Thymus (tissue), 14 donors: ENCODE data around the gene CNTNAP4. TPM values are rescaled to one million over a fixed set of nuclear protein-coding genes. Genes with fewer than 3 reads are reported as not detected.

Experiments
- DNase-seq, 9 donors: peaks; one replicate each; pipeline ENCODE4 v3.0.0-alpha.2; 2013; ENCODE audit warnings: low spot score in 9 of 9, low read depth in 6 of 9, missing footprints in 1 of 9
- H3K27ac ChIP-seq, 2 donors: one replicate each; pipeline ENCODE4 v1.5.1; 2013; ENCODE audit warnings: control low read depth in 1 of 2, low read depth in 1 of 2, low read length in 1 of 2, mild to moderate bottlenecking in 1 of 2, moderate library complexity in 1 of 2
- H3K27me3 ChIP-seq, 2 donors: one replicate each; pipeline ENCODE4 v1.5.1; 2013; ENCODE audit warnings: low read length in 1 of 2; ENCODE audit not compliant: control insufficient read depth in 2 of 2, insufficient read depth in 1 of 2
- H3K36me3 ChIP-seq, 2 donors: one replicate each; pipeline ENCODE4 v1.5.1; 2013; ENCODE audit warnings: low read length in 1 of 2, mild to moderate bottlenecking in 1 of 2, moderate library complexity in 1 of 2; ENCODE audit not compliant: control insufficient read depth in 2 of 2, insufficient read depth in 2 of 2
- H3K4me1 ChIP-seq, 2 donors: one replicate each; pipeline ENCODE4 v1.5.1; 2013; ENCODE audit warnings: low read length in 2 of 2; ENCODE audit not compliant: control insufficient read depth in 2 of 2, insufficient read depth in 2 of 2
- H3K4me3 ChIP-seq, 2 donors: one replicate each; pipeline ENCODE4 v1.5.1; 2013; ENCODE audit warnings: low read length in 2 of 2, control low read depth in 1 of 2, mild to moderate bottlenecking in 1 of 2
- H3K9me3 ChIP-seq, 2 donors: one replicate each; pipeline ENCODE4 v1.5.1; 2013; ENCODE audit warnings: low read length in 1 of 2, mild to moderate bottlenecking in 1 of 2; ENCODE audit not compliant: control insufficient read depth in 2 of 2, insufficient read depth in 1 of 2
- WGBS: extraction: QIAGEN DNeasy Blood & Tissue Kit; methylation state at CpG from one replicate; pipeline ENCODE4 v1.1.7; 2013; 5-methylcytosine and 5-hydroxymethylcytosine counted together
- long read RNA-seq, 10 donors: transcript quantifications; one replicate each; lab custom pipeline, GENCODE V29; 2026
- polyA plus RNA-seq: library from polyadenylated mRNA; stranded (reverse); fragments of 200-250 nt; gene quantifications from one replicate; pipeline ENCODE4 v1.2.3, GENCODE V29; 2013
- total RNA-seq: library from RNA; stranded (reverse); fragments of 120-200 nt; gene quantifications from one replicate; pipeline ENCODE4 v1.2.4, GENCODE V29; 2013
- donor health status: healthy.

The CNTNAP4 gene
- total RNA-seq (0.28 TPM), polyA plus RNA-seq (0.09 TPM)
- long read RNA-seq, donor 1, result 0 reads
- long read RNA-seq, donor 2, result 0 reads
- long read RNA-seq, donor 3, result 0 reads
- long read RNA-seq, donor 4, result 0 reads
- long read RNA-seq, donor 5, result 0 reads
- long read RNA-seq, donor 6, partial matches to known transcripts, result 0 of 1 reads
- long read RNA-seq, donor 6, other reads (novel, unspliced or antisense), result 0 of 1 reads
- long read RNA-seq, donor 7, result 0 reads
- long read RNA-seq, donor 8, result 0 reads
- long read RNA-seq, donor 9, result 0 reads
- long read RNA-seq, donor 10, result 0 reads

GRCh38 chr16:76276745-76277438 lies at the start of gene CNTNAP4:
Gene CNTNAP4, plus strand, starts transcription at chr16:76277401. Its CDS starts 262 bp downstream, at chr16:76277663.
- Histone ChIP-seq H3K9me3 (no peaks in the 10 kb centered on the region), H3K27me3 (no peaks in the 10 kb centered on the region), H3K36me3 (no peaks in the 10 kb centered on the region), H3K27ac (no peak within 1 kb of the TSS), H3K4me1 (no peaks in the 10 kb centered on the region), H3K4me3 (no peak within 1 kb of the TSS)
- 12% methylated on average over 16 of the region's 16 CpGs for WGBS
- no peak for DNase-seq

GRCh38 chr16:76228546-76229146 lies 48.6 kb upstream of the CNTNAP4 start:
- Histone ChIP-seq H3K4me1 (no peaks in the 10 kb centered on the region), H3K27me3 (no peaks in the 10 kb centered on the region), H3K4me3 (no peak overlapping the region), H3K36me3 (no peaks in the 10 kb centered on the region), H3K9me3 (no peaks in the 10 kb centered on the region), H3K27ac (no peak overlapping the region)
- DNase-seq, result no peak
- 78% methylated on average over 2 of the region's 2 CpGs for WGBS

GRCh38 chr16:76232704-76233103 lies 44.5 kb upstream of the CNTNAP4 start:
- Histone ChIP-seq H3K27ac (no peak overlapping the region), H3K36me3 (no peaks in the 10 kb centered on the region), H3K4me3 (no peak overlapping the region), H3K9me3 (no peaks in the 10 kb centered on the region), H3K4me1 (no peaks in the 10 kb centered on the region), H3K27me3 (no peaks in the 10 kb centered on the region)
- 86% methylated on average over 5 of the region's 5 CpGs for WGBS
- DNase-seq, result no peak

GRCh38 chr16:76235025-76235424 lies 42.2 kb upstream of the CNTNAP4 start:
- Histone ChIP-seq H3K9me3 (no peaks in the 10 kb centered on the region), H3K27me3 (no peaks in the 10 kb centered on the region), H3K4me3 (no peak overlapping the region), H3K36me3 (no peaks in the 10 kb centered on the region), H3K27ac (no peak overlapping the region), H3K4me1 (no peaks in the 10 kb centered on the region)
- 97% methylated on average over 23 of the region's 23 CpGs for WGBS
- no peak for DNase-seq

GRCh38 chr16:76235426-76235825 lies 41.8 kb upstream of the CNTNAP4 start:
- no peaks in the 10 kb centered on the region for H3K36me3 ChIP-seq
- no peaks in the 10 kb centered on the region for H3K9me3 ChIP-seq
- H3K27ac ChIP-seq, result no peak overlapping the region
- no peaks in the 10 kb centered on the region for H3K4me1 ChIP-seq
- 97% methylated on average over 12 of the region's 12 CpGs for WGBS
- no peaks in the 10 kb centered on the region for H3K27me3 ChIP-seq
- DNase-seq, result no peak
- H3K4me3 ChIP-seq, result no peak overlapping the region

GRCh38 chr16:76237471-76237870 lies 39.7 kb upstream of the CNTNAP4 start:
- Histone ChIP-seq H3K9me3 (no peaks in the 10 kb centered on the region), H3K27me3 (no peaks in the 10 kb centered on the region), H3K4me1 (no peaks in the 10 kb centered on the region), H3K4me3 (no peak overlapping the region), H3K27ac (no peak overlapping the region), H3K36me3 (no peaks in the 10 kb centered on the region)
- WGBS, result 56% methylated on average over 2 of the region's 2 CpGs
- no peak for DNase-seq

GRCh38 chr16:76241755-76242154 lies 35.4 kb upstream of the CNTNAP4 start:
- DNase-seq, result no peak
- no peaks in the 10 kb centered on the region for H3K27me3 ChIP-seq
- H3K9me3 ChIP-seq, result no peaks in the 10 kb centered on the region
- no peak overlapping the region for H3K4me3 ChIP-seq
- H3K4me1 ChIP-seq, result no peaks in the 10 kb centered on the region
- H3K36me3 ChIP-seq, result no peaks in the 10 kb centered on the region
- 96% methylated on average over 2 of the region's 2 CpGs for WGBS
- no peak overlapping the region for H3K27ac ChIP-seq

- Histone ChIP-seq H3K36me3 (no peaks in the 10 kb centered on the region), H3K9me3 (no peaks in the 10 kb centered on the region), H3K27ac (no peak overlapping the region), H3K4me3 (no peak overlapping the region), H3K4me1 (no peaks in the 10 kb centered on the region), H3K27me3 (no peaks in the 10 kb centered on the region)
- 97% methylated on average over 1 of the region's 1 CpG for WGBS
- DNase-seq, result no peak
Measured at GRCh38 chr16:76243620-76244019, 33.6 kb upstream of the CNTNAP4 start.

GRCh38 chr16:76246587-76246986 lies 30.6 kb upstream of the CNTNAP4 start:
- H3K36me3 ChIP-seq, result no peaks in the 10 kb centered on the region
- no peaks in the 10 kb centered on the region for H3K4me1 ChIP-seq
- 94% methylated on average over 3 of the region's 3 CpGs for WGBS
- no peaks in the 10 kb centered on the region for H3K27me3 ChIP-seq
- H3K27ac ChIP-seq, result no peak overlapping the region
- no peaks in the 10 kb centered on the region for H3K9me3 ChIP-seq
- H3K4me3 ChIP-seq, result no peak overlapping the region
- no peak for DNase-seq
